Stimulated activated CD8-positive, alpha-beta memory T cell treated with anti-CD3 and anti-CD28 coated beads, Interleukin-7, amount 100 ng/mL, for 48 hours (primary cell): ENCODE results near the gene HELZ2.

Experiments
- DNase-seq, 2 donors: peaks; one replicate each; pipeline ENCODE4 v3.0.0-alpha.2; 2020; ENCODE audit warnings: low read depth in 1 of 2; ENCODE audit errors: extremely low read depth in 1 of 2

The HELZ2 gene

GRCh38 chr20:63553251-63553932 lies 20.6 kb downstream of the HELZ2 start:
- peak; percentile 56 to 77 for DNase-seq

GRCh38 chr20:63552481-63553249 lies 21.4 kb downstream of the HELZ2 start:
- DNase-seq: no peak

GRCh38 chr20:63551068-63551467 lies 23.0 kb downstream of the HELZ2 start:
- no peak for DNase-seq

- no peak for DNase-seq
Observed at GRCh38 chr20:63549679-63550282, 24.3 kb downstream of the HELZ2 start.

GRCh38 chr20:63549019-63549418 lies 25.0 kb downstream of the HELZ2 start:
- DNase-seq: no peak

- no peak for DNase-seq
Observed at GRCh38 chr20:63548542-63548941, 25.5 kb downstream of the HELZ2 start.

GRCh38 chr20:63547725-63548480 lies 26.1 kb downstream of the HELZ2 start, which contains the start of gene SRMS:
Gene SRMS, minus strand, starts transcription at chr20:63547749. Its CDS starts 286 bp downstream, at chr20:63547463.
- DNase-seq: no peak

- DNase-seq: no peak
Observed at GRCh38 chr20:63546956-63547724, 26.9 kb downstream of the HELZ2 start.

- DNase-seq: no peak
Observed at GRCh38 chr20:63546256-63546955, 27.6 kb downstream of the HELZ2 start.

- DNase-seq: no peak
Observed at GRCh38 chr20:63545814-63546213, 28.2 kb downstream of the HELZ2 start.

GRCh38 chr20:63544958-63545516 lies 29.0 kb downstream of the HELZ2 start:
- DNase-seq: no peak

- no peak for DNase-seq
Observed at GRCh38 chr20:63544241-63544957, 29.6 kb downstream of the HELZ2 start.

GRCh38 chr20:63543733-63544132 lies 30.3 kb downstream of the HELZ2 start:
- DNase-seq: no peak

GRCh38 chr20:63543131-63543530 lies 30.9 kb downstream of the HELZ2 start:
- no peak for DNase-seq

- no peak for DNase-seq
Observed at GRCh38 chr20:63542696-63543095, 31.3 kb downstream of the HELZ2 start.

GRCh38 chr20:63542031-63542559 lies 31.9 kb downstream of the HELZ2 start:
- no peak for DNase-seq

GRCh38 chr20:63541371-63541770 lies 32.7 kb downstream of the HELZ2 start:
- no peak for DNase-seq

GRCh38 chr20:63540417-63541186 lies 33.4 kb downstream of the HELZ2 start:
- DNase-seq: no peak
